Fibroblast of lung (primary cell): ENCODE results near the gene HMBS. TPM values are rescaled to one million over a fixed set of nuclear protein-coding genes. Genes with fewer than 3 reads are reported as not detected.

ENCODE experiments used
- DNase-seq, 2 donors: peaks; one replicate each; pipeline versions ENCODE4 v3.0.0 to v3.0.0-alpha.2; 2010; ENCODE audit warnings: low read depth in 2 of 2
- H2AFZ ChIP-seq: 2 replicates; pipeline ENCODE4 v1.5.1; 2012; ENCODE audit warnings: low read length, control low read depth, inconsistent platforms
- H3K27ac ChIP-seq: 2 replicates; pipeline ENCODE4 v1.5.1; 2011; ENCODE audit warnings: low read length, control low read depth; ENCODE audit not compliant: insufficient read depth
- H3K27me3 ChIP-seq: 2 replicates; pipeline ENCODE4 v1.5.1; 2011; ENCODE audit warnings: mild to moderate bottlenecking, low read length; ENCODE audit not compliant: control insufficient read depth, insufficient read depth
- H3K36me3 ChIP-seq: 2 replicates; pipeline ENCODE4 v1.5.1; 2011; ENCODE audit warnings: low read length; ENCODE audit not compliant: control insufficient read depth, insufficient read depth
- H3K4me1 ChIP-seq: 2 replicates; pipeline ENCODE4 v1.5.1; 2011; ENCODE audit warnings: low read length; ENCODE audit not compliant: control insufficient read depth, insufficient read depth; ENCODE audit errors: extremely low read depth
- H3K4me2 ChIP-seq: 2 replicates; pipeline ENCODE4 v1.5.1; 2011; ENCODE audit warnings: low read length, control low read depth; ENCODE audit not compliant: insufficient read depth; ENCODE audit errors: extremely low read depth
- H3K4me3 ChIP-seq, 4 experiments: fragments of 200-600 bp in 1 of 4; sonication (generic) in 1 of 4; replicated peaks in 1 of 4; 2 replicates each; pipeline ENCODE4 v1.5.1; 2011 to 2016; ENCODE audit warnings: low read length in 4 of 4, low read depth in 3 of 4, mild to moderate bottlenecking in 3 of 4, control low read depth in 2 of 4, inconsistent platforms in 1 of 4, mixed read lengths in 1 of 4; ENCODE audit not compliant: insufficient read depth in 1 of 4; ENCODE audit errors: control extremely low read depth in 1 of 4
- H3K79me2 ChIP-seq: 2 replicates; pipeline ENCODE4 v1.5.1; 2012; ENCODE audit warnings: mild to moderate bottlenecking, low read length, inconsistent platforms; ENCODE audit not compliant: control insufficient read depth, insufficient read depth
- H3K9ac ChIP-seq: 2 replicates; pipeline ENCODE4 v1.5.1; 2011; ENCODE audit warnings: mild to moderate bottlenecking, low read length, control low read depth; ENCODE audit not compliant: insufficient read depth
- H3K9me3 ChIP-seq: 2 replicates; pipeline ENCODE4 v1.5.1; 2012; ENCODE audit warnings: low read depth, low read length; ENCODE audit not compliant: control insufficient read depth, insufficient read depth
- H4K20me1 ChIP-seq: 2 replicates; pipeline ENCODE4 v1.5.1; 2011; ENCODE audit warnings: low read length; ENCODE audit not compliant: control insufficient read depth, insufficient read depth; ENCODE audit errors: extremely low read depth
- CTCF ChIP-seq, 2 donors: IDR thresholded peaks in 1 of 2; conservative IDR thresholded peaks in 1 of 2; 1 replicate in 1 of 2; 2 replicates in 1 of 2; pipeline ENCODE4 v1.5.1; 2011 to 2012; ENCODE audit warnings: low read length in 2 of 2, control low read depth in 1 of 2, inconsistent platforms in 1 of 2, low read depth in 1 of 2, mild to moderate bottlenecking in 1 of 2
- EZH2 ChIP-seq: IDR thresholded peaks from 2 replicates; pipeline ENCODE4 v1.5.1; 2012; ENCODE audit warnings: low read length, control low read depth, mild to moderate bottlenecking; ENCODE audit errors: missing control alignments
- polyA plus RNA-seq, 2 donors: library from polyadenylated mRNA; depleted of rRNA in 1 of 2; stranded (reverse) in 1 of 2; unstranded in 1 of 2; fragments of >200 nt; gene quantifications; 2 replicates each; pipeline ENCODE4 v1.2.1, GENCODE V29; 2011 to 2012; ENCODE audit warnings: missing spikeins in 1 of 2
- total RNA-seq: library from RNA; depleted of rRNA; stranded (reverse); fragments of >200 nt; gene quantifications from 2 replicates; pipeline ENCODE4 v1.2.1, GENCODE V29; 2014

The HMBS gene
- total and polyA plus RNA-seq, 2 donors (not counting 1 experiment from before 2014, with no cell fraction given), result 9.4 to 23.8 TPM

GRCh38 chr11:119110439-119110838, 25.8 kb downstream of the HMBS start:
- Histone ChIP-seq H3K4me1 (peaks cover 12% of the 10 kb centered on the region), H3K4me3 (no peak overlapping the region), H3K27me3 (no peaks in the 10 kb centered on the region), H3K36me3 (peaks cover 7% of the 10 kb centered on the region), H3K4me2 (no peak overlapping the region), H3K9ac (no peak overlapping the region), H3K27ac (no peak overlapping the region), H3K9me3 (no peaks in the 10 kb centered on the region), H2AFZ (no peak overlapping the region), H4K20me1 (no peaks in the 10 kb centered on the region), H3K79me2 (peaks cover 9% of the 10 kb centered on the region)
- DNase-seq, result no peak
- TF ChIP-seq EZH2 (no peak), CTCF (conservative IDR thresholded peaks at IDR 0.05 in 1 of 2, IDR thresholded peaks at IDR 0.05 in 1 of 2; ENCODE audit: low read depth in 1 of 2, low read length in 2 of 2) (no peak)

GRCh38 chr11:119111361-119111925, 26.8 kb downstream of the HMBS start:
- H3K27ac ChIP-seq, result no peak overlapping the region
- no peak overlapping the region for H3K4me3 ChIP-seq
- no peak overlapping the region for H3K9ac ChIP-seq
- H3K4me1 ChIP-seq, result peaks cover 12% of the 10 kb centered on the region
- peaks cover 9% of the 10 kb centered on the region for H3K79me2 ChIP-seq
- H3K27me3 ChIP-seq, result no peaks in the 10 kb centered on the region
- no peaks in the 10 kb centered on the region for H3K9me3 ChIP-seq
- H4K20me1 ChIP-seq, result no peaks in the 10 kb centered on the region
- no peak for DNase-seq
- H2AFZ ChIP-seq, result no peak overlapping the region
- no peak for TF ChIP-seq CTCF (conservative IDR thresholded peaks at IDR 0.05 in 1 of 2, IDR thresholded peaks at IDR 0.05 in 1 of 2; ENCODE audit: low read depth in 1 of 2, low read length in 2 of 2)
- TF ChIP-seq EZH2, result no peak
- peaks cover 10% of the 10 kb centered on the region for H3K36me3 ChIP-seq
- H3K4me2 ChIP-seq, result no peak overlapping the region

- DNase-seq, result no peak
- Histone ChIP-seq H3K4me2 (no peak overlapping the region), H3K36me3 (peaks cover 10% of the 10 kb centered on the region), H3K27ac (no peak overlapping the region), H3K27me3 (no peaks in the 10 kb centered on the region), H3K4me3 (no peak overlapping the region), H4K20me1 (no peaks in the 10 kb centered on the region), H3K79me2 (peaks cover 9% of the 10 kb centered on the region), H3K4me1 (peaks cover 8% of the 10 kb centered on the region), H3K9ac (no peak overlapping the region), H3K9me3 (no peaks in the 10 kb centered on the region), H2AFZ (no peak overlapping the region)
- TF ChIP-seq EZH2, result no peak
- TF ChIP-seq CTCF (conservative IDR thresholded peaks at IDR 0.05 in 1 of 2, IDR thresholded peaks at IDR 0.05 in 1 of 2; ENCODE audit: low read depth in 1 of 2, low read length in 2 of 2), result no peak
Measured at GRCh38 chr11:119112314-119113020, 27.8 kb downstream of the HMBS start.
